Measurements from ENCODE around the gene SDR42E1.
"Not testable (repeated sequence)": the region's sequence is repeated elsewhere in the genome, so short reads cannot be mapped to it uniquely, and the experiment has no call there.

SDR42E1 gene

GRCh38 chr16:82004601-82005000 is 6.7 kb downstream of the SDR42E1 start:
- no peak for DNase-seq (ENCODE audit: low read depth)

GRCh38 chr16:82002831-82003230 is 8.4 kb downstream of the SDR42E1 start:
- DNase-seq (ENCODE audit: low read depth): no peak

GRCh38 chr16:81997738-81998137 is 13.5 kb downstream of the SDR42E1 start:
- peak; percentile 87 for DNase-seq (ENCODE audit: low read depth)

GRCh38 chr16:81996664-81997509 is 14.4 kb downstream of the SDR42E1 start:
- peak; percentile 70 for DNase-seq (ENCODE audit: low read depth)

GRCh38 chr16:81995651-81996050 is 15.6 kb downstream of the SDR42E1 start:
- peak; percentile 42 for DNase-seq (ENCODE audit: low read depth)

- no peak for DNase-seq (ENCODE audit: low read depth)
These were observed 16.8 kb downstream of the SDR42E1 start for GRCh38 chr16:81994485-81994884.

GRCh38 chr16:81992859-81993258 is 18.4 kb downstream of the SDR42E1 start:
- DNase-seq (ENCODE audit: low read depth): no peak

- no peak for DNase-seq (ENCODE audit: low read depth)
These were observed 23.6 kb downstream of the SDR42E1 start for GRCh38 chr16:81987706-81988105.

- no peak for DNase-seq (ENCODE audit: low read depth)
These were observed 24.1 kb downstream of the SDR42E1 start for GRCh38 chr16:81987121-81987520.

- not testable (repeated sequence) for DNase-seq (ENCODE audit: low read depth)
These were observed 33.8 kb downstream of the SDR42E1 start for GRCh38 chr16:81977335-81977942.

- no peak for DNase-seq (ENCODE audit: low read depth)
These were observed 35.6 kb downstream of the SDR42E1 start for GRCh38 chr16:81975637-81976036.

GRCh38 chr16:81973737-81974136 is 37.5 kb downstream of the SDR42E1 start:
- DNase-seq (ENCODE audit: low read depth): no peak

- DNase-seq (ENCODE audit: low read depth): no peak
These were observed 39.4 kb downstream of the SDR42E1 start for GRCh38 chr16:81971853-81972252.

- DNase-seq (ENCODE audit: low read depth): no peak
These were observed 43.9 kb downstream of the SDR42E1 start for GRCh38 chr16:81967358-81967757.

GRCh38 chr16:81964808-81965207 is 46.5 kb downstream of the SDR42E1 start:
- no peak for DNase-seq (ENCODE audit: low read depth)

GRCh38 chr16:81956213-81956948 is 54.9 kb downstream of the SDR42E1 start:
- DNase-seq (ENCODE audit: low read depth): peak; percentile 25

GRCh38 chr16:81951564-81951963 is 59.7 kb downstream of the SDR42E1 start:
- DNase-seq (ENCODE audit: low read depth): no peak

GRCh38 chr16:81946206-81946605 is 65.1 kb downstream of the SDR42E1 start:
- DNase-seq (ENCODE audit: low read depth): peak; percentile 71

GRCh38 chr16:81945665-81946064 is 65.6 kb downstream of the SDR42E1 start:
- DNase-seq (ENCODE audit: low read depth): peak; percentile 72

- DNase-seq (ENCODE audit: low read depth): no peak
These were observed 69.2 kb downstream of the SDR42E1 start for GRCh38 chr16:81942007-81942601.

- DNase-seq (ENCODE audit: low read depth): peak; percentile 70
These were observed 70.3 kb downstream of the SDR42E1 start for GRCh38 chr16:81940781-81941560.
